Liver (tissue), 9 donors: Measurements from ENCODE around the gene IL1RAPL1. TPM values are rescaled to one million over a fixed set of nuclear protein-coding genes. Genes with fewer than 3 reads are reported as not detected.

Source experiments
- DNase-seq: peaks from one replicate; pipeline ENCODE4 v3.0.0-alpha.2; 2017; ENCODE audit warnings: low spot score
- H3K27ac ChIP-seq, 2 donors: one replicate each; pipeline ENCODE4 v1.7.0; 2013; ENCODE audit warnings: inconsistent platforms in 2 of 2, low read length in 2 of 2, control low read depth in 1 of 2, low read depth in 1 of 2, mild to moderate bottlenecking in 1 of 2
- H3K27me3 ChIP-seq, 4 donors: one replicate each; pipeline versions ENCODE4 v1.6.1 to v1.7.0; 2013; ENCODE audit warnings: low read length in 3 of 4, inconsistent platforms in 1 of 4, mild to moderate bottlenecking in 1 of 4, moderate library complexity in 1 of 4; ENCODE audit not compliant: control insufficient read depth in 4 of 4, insufficient read depth in 4 of 4
- H3K36me3 ChIP-seq, 4 donors: one replicate each; pipeline versions ENCODE4 v1.6.1 to v1.7.0; 2013; ENCODE audit warnings: low read length in 3 of 4, mild to moderate bottlenecking in 3 of 4, low read depth in 1 of 4, moderate library complexity in 1 of 4; ENCODE audit not compliant: control insufficient read depth in 4 of 4, insufficient read depth in 3 of 4
- H3K4me1 ChIP-seq, 4 donors: one replicate each; pipeline versions ENCODE4 v1.6.1 to v1.7.0; 2013; ENCODE audit warnings: low read length in 3 of 4, mild to moderate bottlenecking in 3 of 4, moderate library complexity in 1 of 4; ENCODE audit not compliant: control insufficient read depth in 4 of 4, insufficient read depth in 4 of 4
- H3K4me3 ChIP-seq, 3 donors: one replicate each; pipeline versions ENCODE4 v1.6.1 to v1.7.0; 2013; ENCODE audit warnings: low read length in 3 of 3, control low read depth in 1 of 3, low read depth in 1 of 3, mild to moderate bottlenecking in 1 of 3
- H3K9ac ChIP-seq, 2 donors: one replicate each; pipeline ENCODE4 v1.7.0; 2013; ENCODE audit warnings: low read length in 2 of 2, mild to moderate bottlenecking in 2 of 2, moderate library complexity in 2 of 2, control low read depth in 1 of 2, low read depth in 1 of 2
- H3K9me3 ChIP-seq, 4 donors: one replicate each; pipeline versions ENCODE4 v1.6.1 to v1.7.0; 2013; ENCODE audit warnings: low read length in 3 of 4; ENCODE audit not compliant: control insufficient read depth in 4 of 4
- EGR1 ChIP-seq, 2 donors: IDR thresholded peaks; 2 replicates each; pipeline ENCODE4 v1.6.1; 2016 to 2018; ENCODE audit warnings: antibody characterized with exemption in 2 of 2, low read depth in 2 of 2
- FOXA1 ChIP-seq: IDR thresholded peaks from 2 replicates; pipeline ENCODE4 v1.6.1; 2016; ENCODE audit warnings: antibody characterized with exemption
- FOXA2 ChIP-seq: IDR thresholded peaks from 2 replicates; pipeline ENCODE4 v1.6.1; 2016; ENCODE audit warnings: antibody characterized with exemption
- GABPA ChIP-seq, 2 donors: IDR thresholded peaks in 1 of 2; conservative IDR thresholded peaks in 1 of 2; 2 replicates each; pipeline ENCODE4 v1.6.1; 2016; ENCODE audit warnings: antibody characterized with exemption in 2 of 2, mild to moderate bottlenecking in 1 of 2, moderate library complexity in 1 of 2
- HNF4A ChIP-seq, 2 donors: conservative IDR thresholded peaks; 2 replicates each; pipeline ENCODE4 v1.6.1; 2016; ENCODE audit warnings: antibody characterized with exemption in 2 of 2, mild to moderate bottlenecking in 2 of 2
- HNF4G ChIP-seq: IDR thresholded peaks from 2 replicates; pipeline ENCODE4 v1.6.1; 2016; ENCODE audit warnings: antibody characterized with exemption
- JUND ChIP-seq, 2 donors: IDR thresholded peaks; 2 replicates each; pipeline ENCODE4 v1.6.1; 2016; ENCODE audit warnings: antibody characterized with exemption in 2 of 2
- NR2F2 ChIP-seq: IDR thresholded peaks from 2 replicates; pipeline ENCODE4 v1.6.1; 2016; ENCODE audit warnings: antibody characterized with exemption
- RAD21 ChIP-seq, 2 donors: IDR thresholded peaks; 2 replicates each; pipeline ENCODE4 v1.6.1; 2016; ENCODE audit warnings: antibody characterized with exemption in 2 of 2, mild to moderate bottlenecking in 2 of 2
- RXRA ChIP-seq, 2 donors: IDR thresholded peaks; 2 replicates each; pipeline ENCODE4 v1.6.1; 2017 to 2018; ENCODE audit warnings: antibody characterized with exemption in 2 of 2, mild to moderate bottlenecking in 1 of 2
- SP1 ChIP-seq: IDR thresholded peaks from 2 replicates; pipeline ENCODE4 v1.6.1; 2018; ENCODE audit warnings: antibody characterized with exemption, mild to moderate bottlenecking
- TAF1 ChIP-seq: conservative IDR thresholded peaks from 2 replicates; pipeline ENCODE4 v1.6.1; 2016; ENCODE audit warnings: antibody characterized with exemption, mild to moderate bottlenecking
- YY1 ChIP-seq: IDR thresholded peaks from 2 replicates; pipeline ENCODE4 v1.6.1; 2016; ENCODE audit warnings: antibody characterized with exemption, mild to moderate bottlenecking
- whole genome bisulfite sequencing: extraction: QIAGEN DNeasy Blood & Tissue Kit; methylation state at CpG from one replicate; pipeline ENCODE4 v1.1.7; 2013; 5-methylcytosine and 5-hydroxymethylcytosine counted together
- polyA plus RNA-seq, 2 donors: library from polyadenylated mRNA; stranded (reverse) in 1 of 2; unstranded in 1 of 2; fragments of 200-250 nt in 1 of 2; fragments of >200 nt in 1 of 2; fragmentation: Nextera tagmentation in 1 of 2; extraction: Ambion mirVana in 1 of 2; gene quantifications; one replicate each; pipeline versions ENCODE4 v1.2.1 to v1.2.3, GENCODE V29; 2013 to 2015
- total RNA-seq, 2 donors: library from RNA; depleted of rRNA; stranded (reverse); fragments of >200 nt; gene quantifications; one replicate each; pipeline ENCODE4 v1.2.3, GENCODE V29; 2014
- TF ChIP-seq, protein P1 (sequence below): IDR thresholded peaks from 2 replicates; pipeline ENCODE4 v1.6.1; 2016; ENCODE audit warnings: antibody characterized with exemption, mild to moderate bottlenecking
- TF ChIP-seq, protein P2 (sequence below): IDR thresholded peaks from 2 replicates; pipeline ENCODE4 v1.6.1; 2016; ENCODE audit warnings: antibody characterized with exemption
- TF ChIP-seq, protein P3 (sequence below): fragments of 150-350 bp; IDR thresholded peaks from 2 replicates; pipeline ENCODE4 v1.5.1; 2017; ENCODE audit warnings: improper control_type of control experiment, low read depth, low read length; ENCODE audit not compliant: missing input control
- TF ChIP-seq, protein P4 (sequence below): IDR thresholded peaks from 2 replicates; pipeline ENCODE4 v1.6.1; 2016; ENCODE audit warnings: antibody characterized with exemption
- TF ChIP-seq, protein P5 (sequence below): IDR thresholded peaks from 2 replicates; pipeline ENCODE4 v1.6.1; 2016; ENCODE audit warnings: antibody characterized with exemption
- donor health status: healthy.
- donor health status: healthy.
- donor health status: healthy.
- donor health status: healthy.
- donor health status: healthy.

The IL1RAPL1 gene
- total and polyA plus RNA-seq, 4 donors, result 0.08 to 0.33 TPM; not detected in 2

DNA sequence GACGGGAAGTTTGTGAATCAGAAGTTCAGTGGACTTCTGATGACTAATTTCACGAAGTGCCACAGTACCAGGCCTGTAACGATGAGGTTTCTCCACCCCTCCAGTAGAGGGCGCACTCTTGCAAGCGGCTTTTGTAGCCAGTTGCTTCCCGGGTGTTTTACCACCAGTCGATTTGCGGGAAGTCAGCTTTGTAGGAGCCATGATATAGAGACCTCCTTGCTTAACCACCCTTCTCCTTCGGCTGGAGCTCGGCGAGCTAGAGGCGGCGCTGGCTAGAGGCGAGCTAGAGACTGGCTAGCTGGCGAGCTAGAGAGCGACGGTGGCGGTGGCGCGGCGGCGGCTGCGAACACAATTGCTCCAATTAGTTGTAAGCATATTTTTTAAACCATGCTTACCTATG, 72.0 kb downstream of the IL1RAPL1 start:
- no peak overlapping the region for H3K27ac ChIP-seq
- H3K4me3 ChIP-seq, result no peak overlapping the region
- 82% methylated on average over 23 of the region's 23 CpGs for WGBS
- H3K36me3 ChIP-seq, result no peaks in the 10 kb centered on the region
- TF ChIP-seq, protein P1, sequence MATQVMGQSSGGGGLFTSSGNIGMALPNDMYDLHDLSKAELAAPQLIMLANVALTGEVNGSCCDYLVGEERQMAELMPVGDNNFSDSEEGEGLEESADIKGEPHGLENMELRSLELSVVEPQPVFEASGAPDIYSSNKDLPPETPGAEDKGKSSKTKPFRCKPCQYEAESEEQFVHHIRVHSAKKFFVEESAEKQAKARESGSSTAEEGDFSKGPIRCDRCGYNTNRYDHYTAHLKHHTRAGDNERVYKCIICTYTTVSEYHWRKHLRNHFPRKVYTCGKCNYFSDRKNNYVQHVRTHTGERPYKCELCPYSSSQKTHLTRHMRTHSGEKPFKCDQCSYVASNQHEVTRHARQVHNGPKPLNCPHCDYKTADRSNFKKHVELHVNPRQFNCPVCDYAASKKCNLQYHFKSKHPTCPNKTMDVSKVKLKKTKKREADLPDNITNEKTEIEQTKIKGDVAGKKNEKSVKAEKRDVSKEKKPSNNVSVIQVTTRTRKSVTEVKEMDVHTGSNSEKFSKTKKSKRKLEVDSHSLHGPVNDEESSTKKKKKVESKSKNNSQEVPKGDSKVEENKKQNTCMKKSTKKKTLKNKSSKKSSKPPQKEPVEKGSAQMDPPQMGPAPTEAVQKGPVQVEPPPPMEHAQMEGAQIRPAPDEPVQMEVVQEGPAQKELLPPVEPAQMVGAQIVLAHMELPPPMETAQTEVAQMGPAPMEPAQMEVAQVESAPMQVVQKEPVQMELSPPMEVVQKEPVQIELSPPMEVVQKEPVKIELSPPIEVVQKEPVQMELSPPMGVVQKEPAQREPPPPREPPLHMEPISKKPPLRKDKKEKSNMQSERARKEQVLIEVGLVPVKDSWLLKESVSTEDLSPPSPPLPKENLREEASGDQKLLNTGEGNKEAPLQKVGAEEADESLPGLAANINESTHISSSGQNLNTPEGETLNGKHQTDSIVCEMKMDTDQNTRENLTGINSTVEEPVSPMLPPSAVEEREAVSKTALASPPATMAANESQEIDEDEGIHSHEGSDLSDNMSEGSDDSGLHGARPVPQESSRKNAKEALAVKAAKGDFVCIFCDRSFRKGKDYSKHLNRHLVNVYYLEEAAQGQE, result no peak
- peak; percentile 20 to 60 for TF ChIP-seq RAD21 (IDR thresholded peaks at IDR 0.05)
- no peak for TF ChIP-seq HNF4A (conservative IDR thresholded peaks at IDR 0.05)
- TF ChIP-seq HNF4G, result no peak
- TF ChIP-seq RXRA (IDR thresholded peaks at IDR 0.05), result no peak
- TF ChIP-seq, protein P2, sequence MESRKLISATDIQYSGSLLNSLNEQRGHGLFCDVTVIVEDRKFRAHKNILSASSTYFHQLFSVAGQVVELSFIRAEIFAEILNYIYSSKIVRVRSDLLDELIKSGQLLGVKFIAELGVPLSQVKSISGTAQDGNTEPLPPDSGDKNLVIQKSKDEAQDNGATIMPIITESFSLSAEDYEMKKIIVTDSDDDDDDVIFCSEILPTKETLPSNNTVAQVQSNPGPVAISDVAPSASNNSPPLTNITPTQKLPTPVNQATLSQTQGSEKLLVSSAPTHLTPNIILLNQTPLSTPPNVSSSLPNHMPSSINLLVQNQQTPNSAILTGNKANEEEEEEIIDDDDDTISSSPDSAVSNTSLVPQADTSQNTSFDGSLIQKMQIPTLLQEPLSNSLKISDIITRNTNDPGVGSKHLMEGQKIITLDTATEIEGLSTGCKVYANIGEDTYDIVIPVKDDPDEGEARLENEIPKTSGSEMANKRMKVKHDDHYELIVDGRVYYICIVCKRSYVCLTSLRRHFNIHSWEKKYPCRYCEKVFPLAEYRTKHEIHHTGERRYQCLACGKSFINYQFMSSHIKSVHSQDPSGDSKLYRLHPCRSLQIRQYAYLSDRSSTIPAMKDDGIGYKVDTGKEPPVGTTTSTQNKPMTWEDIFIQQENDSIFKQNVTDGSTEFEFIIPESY, result no peak
- TF ChIP-seq JUND (IDR thresholded peaks at IDR 0.05), result no peak
- no peak for TF ChIP-seq GABPA (IDR thresholded peaks at IDR 0.05 in 1 of 2, conservative IDR thresholded peaks at IDR 0.05 in 1 of 2)
- no peak for TF ChIP-seq EGR1 (IDR thresholded peaks at IDR 0.05; ENCODE audit: low read depth in 2 of 2)
- no peak for TF ChIP-seq FOXA1
- no peak for TF ChIP-seq FOXA2
- TF ChIP-seq, protein P3, sequence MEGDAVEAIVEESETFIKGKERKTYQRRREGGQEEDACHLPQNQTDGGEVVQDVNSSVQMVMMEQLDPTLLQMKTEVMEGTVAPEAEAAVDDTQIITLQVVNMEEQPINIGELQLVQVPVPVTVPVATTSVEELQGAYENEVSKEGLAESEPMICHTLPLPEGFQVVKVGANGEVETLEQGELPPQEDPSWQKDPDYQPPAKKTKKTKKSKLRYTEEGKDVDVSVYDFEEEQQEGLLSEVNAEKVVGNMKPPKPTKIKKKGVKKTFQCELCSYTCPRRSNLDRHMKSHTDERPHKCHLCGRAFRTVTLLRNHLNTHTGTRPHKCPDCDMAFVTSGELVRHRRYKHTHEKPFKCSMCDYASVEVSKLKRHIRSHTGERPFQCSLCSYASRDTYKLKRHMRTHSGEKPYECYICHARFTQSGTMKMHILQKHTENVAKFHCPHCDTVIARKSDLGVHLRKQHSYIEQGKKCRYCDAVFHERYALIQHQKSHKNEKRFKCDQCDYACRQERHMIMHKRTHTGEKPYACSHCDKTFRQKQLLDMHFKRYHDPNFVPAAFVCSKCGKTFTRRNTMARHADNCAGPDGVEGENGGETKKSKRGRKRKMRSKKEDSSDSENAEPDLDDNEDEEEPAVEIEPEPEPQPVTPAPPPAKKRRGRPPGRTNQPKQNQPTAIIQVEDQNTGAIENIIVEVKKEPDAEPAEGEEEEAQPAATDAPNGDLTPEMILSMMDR, result peak; percentile 19
- TF ChIP-seq TAF1, result no peak
- TF ChIP-seq YY1, result no peak
- TF ChIP-seq, protein P4, sequence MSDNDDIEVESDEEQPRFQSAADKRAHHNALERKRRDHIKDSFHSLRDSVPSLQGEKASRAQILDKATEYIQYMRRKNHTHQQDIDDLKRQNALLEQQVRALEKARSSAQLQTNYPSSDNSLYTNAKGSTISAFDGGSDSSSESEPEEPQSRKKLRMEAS, result no peak
- TF ChIP-seq NR2F2, result no peak
- no peak for TF ChIP-seq SP1
- TF ChIP-seq, protein P5, sequence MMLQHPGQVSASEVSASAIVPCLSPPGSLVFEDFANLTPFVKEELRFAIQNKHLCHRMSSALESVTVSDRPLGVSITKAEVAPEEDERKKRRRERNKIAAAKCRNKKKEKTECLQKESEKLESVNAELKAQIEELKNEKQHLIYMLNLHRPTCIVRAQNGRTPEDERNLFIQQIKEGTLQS, result no peak
- H3K4me1 ChIP-seq, result no peaks in the 10 kb centered on the region
- no peak for DNase-seq
- peaks cover 0 to 3% (median 0%) of the 10 kb centered on the region in 4 donors for H3K27me3 ChIP-seq
- peaks cover 0 to 2% (median 0%) of the 10 kb centered on the region in 4 donors for H3K9me3 ChIP-seq
- H3K9ac ChIP-seq, result no peak overlapping the region
